Measurements from ENCODE around the gene FMN1.

The FMN1 gene

GRCh38 chr15:32831485-32831884 lies 363.0 kb downstream of the FMN1 start:
- TF ChIP-seq CEBPB (IDR thresholded peaks at IDR 0.05) (no peak), EP300 (IDR thresholded peaks at IDR 0.05; ENCODE audit: borderline replicate concordance) (no peak), TAF1 (IDR thresholded peaks at IDR 0.05; ENCODE audit: low read depth) (no peak), MAX (IDR thresholded peaks at IDR 0.05) (no peak), TCF12 (IDR thresholded peaks at IDR 0.05; ENCODE audit: low read depth) (no peak), FOXM1 (IDR thresholded peaks at IDR 0.05; ENCODE audit: borderline replicate concordance, low read depth) (no peak), USF1 (IDR thresholded peaks at IDR 0.05) (no peak), TEAD4 (IDR thresholded peaks at IDR 0.05) (no peak), EGR1 (IDR thresholded peaks at IDR 0.05) (no peak), CREB1 (IDR thresholded peaks at IDR 0.05; ENCODE audit: low read depth) (no peak), ZBTB7A (IDR thresholded peaks at IDR 0.05; ENCODE audit: low read depth) (no peak)
- TF ChIP-seq, protein P1, sequence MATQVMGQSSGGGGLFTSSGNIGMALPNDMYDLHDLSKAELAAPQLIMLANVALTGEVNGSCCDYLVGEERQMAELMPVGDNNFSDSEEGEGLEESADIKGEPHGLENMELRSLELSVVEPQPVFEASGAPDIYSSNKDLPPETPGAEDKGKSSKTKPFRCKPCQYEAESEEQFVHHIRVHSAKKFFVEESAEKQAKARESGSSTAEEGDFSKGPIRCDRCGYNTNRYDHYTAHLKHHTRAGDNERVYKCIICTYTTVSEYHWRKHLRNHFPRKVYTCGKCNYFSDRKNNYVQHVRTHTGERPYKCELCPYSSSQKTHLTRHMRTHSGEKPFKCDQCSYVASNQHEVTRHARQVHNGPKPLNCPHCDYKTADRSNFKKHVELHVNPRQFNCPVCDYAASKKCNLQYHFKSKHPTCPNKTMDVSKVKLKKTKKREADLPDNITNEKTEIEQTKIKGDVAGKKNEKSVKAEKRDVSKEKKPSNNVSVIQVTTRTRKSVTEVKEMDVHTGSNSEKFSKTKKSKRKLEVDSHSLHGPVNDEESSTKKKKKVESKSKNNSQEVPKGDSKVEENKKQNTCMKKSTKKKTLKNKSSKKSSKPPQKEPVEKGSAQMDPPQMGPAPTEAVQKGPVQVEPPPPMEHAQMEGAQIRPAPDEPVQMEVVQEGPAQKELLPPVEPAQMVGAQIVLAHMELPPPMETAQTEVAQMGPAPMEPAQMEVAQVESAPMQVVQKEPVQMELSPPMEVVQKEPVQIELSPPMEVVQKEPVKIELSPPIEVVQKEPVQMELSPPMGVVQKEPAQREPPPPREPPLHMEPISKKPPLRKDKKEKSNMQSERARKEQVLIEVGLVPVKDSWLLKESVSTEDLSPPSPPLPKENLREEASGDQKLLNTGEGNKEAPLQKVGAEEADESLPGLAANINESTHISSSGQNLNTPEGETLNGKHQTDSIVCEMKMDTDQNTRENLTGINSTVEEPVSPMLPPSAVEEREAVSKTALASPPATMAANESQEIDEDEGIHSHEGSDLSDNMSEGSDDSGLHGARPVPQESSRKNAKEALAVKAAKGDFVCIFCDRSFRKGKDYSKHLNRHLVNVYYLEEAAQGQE (IDR thresholded peaks at IDR 0.05; ENCODE audit: low read depth) = no peak

DNA sequence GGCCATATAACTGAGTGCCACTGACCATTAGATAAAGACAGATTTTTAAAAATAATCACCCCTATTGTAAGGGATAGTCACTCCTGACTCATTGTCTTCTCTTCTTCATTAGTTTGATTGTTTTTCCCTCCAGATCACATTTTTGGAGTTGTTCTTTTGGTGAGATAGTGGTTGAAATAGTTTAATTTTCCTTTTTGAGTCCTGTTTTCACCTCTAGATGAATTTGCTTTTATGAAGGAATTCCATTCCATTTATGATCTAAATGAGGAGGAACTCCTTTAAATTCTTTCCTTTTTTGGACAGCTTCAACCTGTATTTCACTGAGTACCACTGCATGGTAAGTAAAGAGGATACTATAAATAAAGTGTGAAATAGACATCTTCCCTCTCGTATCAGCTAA lies 364.3 kb downstream of the FMN1 start:
- no peak for TF ChIP-seq USF1 (IDR thresholded peaks at IDR 0.05)
- no peak for TF ChIP-seq FOXM1 (IDR thresholded peaks at IDR 0.05; ENCODE audit: borderline replicate concordance, low read depth)
- no peak for TF ChIP-seq YY1 (IDR thresholded peaks at IDR 0.05; ENCODE audit: low read depth)

GRCh38 chr15:32829436-32829835 lies 365.1 kb downstream of the FMN1 start:
- TF ChIP-seq YY1 (IDR thresholded peaks at IDR 0.05; ENCODE audit: low read depth) (no peak), NFIC (IDR thresholded peaks at IDR 0.05) (no peak), EGR1 (IDR thresholded peaks at IDR 0.05) (no peak), EP300 (IDR thresholded peaks at IDR 0.05; ENCODE audit: borderline replicate concordance) (no peak), RAD21 (IDR thresholded peaks at IDR 0.05; ENCODE audit: low read depth) (no peak), TEAD4 (IDR thresholded peaks at IDR 0.05) (no peak), TAF1 (IDR thresholded peaks at IDR 0.05; ENCODE audit: low read depth) (no peak)
- TF ChIP-seq, protein P1 (IDR thresholded peaks at IDR 0.05; ENCODE audit: low read depth) = no peak

DNA sequence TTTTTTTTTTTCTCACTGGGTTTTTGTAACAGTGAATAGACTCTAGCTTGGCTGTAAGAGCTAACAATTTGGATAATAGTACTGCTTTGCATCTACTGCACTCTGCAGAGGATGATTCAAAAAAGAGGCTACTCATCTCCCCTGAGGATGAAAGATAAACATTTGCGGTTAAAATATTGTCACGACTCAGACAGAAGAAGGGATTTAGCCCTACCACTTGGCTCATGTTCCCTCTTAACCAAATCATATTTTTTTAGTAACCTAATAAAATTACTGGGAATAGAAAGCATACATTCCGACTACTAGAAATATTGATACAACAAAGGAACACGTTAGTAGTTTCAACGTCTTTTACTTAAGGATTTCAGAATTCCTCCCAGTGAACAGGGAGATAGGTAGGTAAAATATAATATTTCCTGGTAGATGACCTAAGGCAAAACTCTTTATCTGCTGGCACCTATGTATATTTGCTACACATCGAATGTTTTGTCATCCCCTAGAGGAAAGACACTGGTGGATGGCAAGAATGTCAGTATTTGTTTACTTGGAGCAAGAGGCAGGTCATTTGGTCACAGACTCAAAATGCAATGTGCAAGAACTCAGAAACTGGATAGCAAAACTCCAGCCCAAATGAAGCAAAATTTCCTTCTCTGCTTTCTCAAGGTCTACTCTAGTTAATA lies 365.9 kb downstream of the FMN1 start:
- TF ChIP-seq, protein P1 (IDR thresholded peaks at IDR 0.05; ENCODE audit: low read depth) = no peak
- no peak for TF ChIP-seq CEBPB (IDR thresholded peaks at IDR 0.05)
- no peak for TF ChIP-seq RAD21 (IDR thresholded peaks at IDR 0.05; ENCODE audit: low read depth)
- TF ChIP-seq YY1 (IDR thresholded peaks at IDR 0.05; ENCODE audit: low read depth) = no peak
- no peak for TF ChIP-seq EP300 (IDR thresholded peaks at IDR 0.05; ENCODE audit: borderline replicate concordance)

- TF ChIP-seq TAF1 (IDR thresholded peaks at IDR 0.05; ENCODE audit: low read depth) = no peak
- no peak for TF ChIP-seq FOXM1 (IDR thresholded peaks at IDR 0.05; ENCODE audit: borderline replicate concordance, low read depth)
- TF ChIP-seq RAD21 (IDR thresholded peaks at IDR 0.05; ENCODE audit: low read depth) = no peak
- TF ChIP-seq EGR1 (IDR thresholded peaks at IDR 0.05) = no peak
- TF ChIP-seq CREB1 (IDR thresholded peaks at IDR 0.05; ENCODE audit: low read depth) = no peak
- no peak for TF ChIP-seq TCF12 (IDR thresholded peaks at IDR 0.05; ENCODE audit: low read depth)
- TF ChIP-seq, protein P1 (IDR thresholded peaks at IDR 0.05; ENCODE audit: low read depth) = no peak
- no peak for TF ChIP-seq EP300 (IDR thresholded peaks at IDR 0.05; ENCODE audit: borderline replicate concordance)
- TF ChIP-seq TEAD4 (IDR thresholded peaks at IDR 0.05) = no peak
Observed at GRCh38 chr15:32826685-32827084, 367.8 kb downstream of the FMN1 start.

Data from Ishikawa (cell line).